ENCODE measurements around the gene AGXT.

AGXT gene

DNA sequence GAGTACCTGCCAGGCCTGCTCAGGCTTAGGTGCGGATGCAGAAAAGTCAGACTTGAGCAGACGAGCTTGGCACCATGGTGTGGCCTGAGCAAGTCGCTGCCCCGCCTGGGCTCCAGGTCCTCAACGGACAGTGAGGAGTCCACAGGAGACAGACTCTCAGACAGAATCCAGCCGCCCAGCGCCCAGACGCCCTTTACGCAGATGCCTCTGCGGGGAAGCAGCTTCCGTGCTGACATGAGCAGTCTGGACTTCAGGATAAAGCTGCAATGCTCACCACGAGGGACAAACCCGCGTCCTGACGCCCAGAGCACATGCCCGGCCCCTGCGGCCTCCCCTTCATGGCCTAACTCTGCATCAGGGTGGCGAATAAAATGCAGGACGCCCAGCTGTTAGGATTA lies 30.8 kb downstream of the AGXT start:
- no peak for DNase-seq

DNA sequence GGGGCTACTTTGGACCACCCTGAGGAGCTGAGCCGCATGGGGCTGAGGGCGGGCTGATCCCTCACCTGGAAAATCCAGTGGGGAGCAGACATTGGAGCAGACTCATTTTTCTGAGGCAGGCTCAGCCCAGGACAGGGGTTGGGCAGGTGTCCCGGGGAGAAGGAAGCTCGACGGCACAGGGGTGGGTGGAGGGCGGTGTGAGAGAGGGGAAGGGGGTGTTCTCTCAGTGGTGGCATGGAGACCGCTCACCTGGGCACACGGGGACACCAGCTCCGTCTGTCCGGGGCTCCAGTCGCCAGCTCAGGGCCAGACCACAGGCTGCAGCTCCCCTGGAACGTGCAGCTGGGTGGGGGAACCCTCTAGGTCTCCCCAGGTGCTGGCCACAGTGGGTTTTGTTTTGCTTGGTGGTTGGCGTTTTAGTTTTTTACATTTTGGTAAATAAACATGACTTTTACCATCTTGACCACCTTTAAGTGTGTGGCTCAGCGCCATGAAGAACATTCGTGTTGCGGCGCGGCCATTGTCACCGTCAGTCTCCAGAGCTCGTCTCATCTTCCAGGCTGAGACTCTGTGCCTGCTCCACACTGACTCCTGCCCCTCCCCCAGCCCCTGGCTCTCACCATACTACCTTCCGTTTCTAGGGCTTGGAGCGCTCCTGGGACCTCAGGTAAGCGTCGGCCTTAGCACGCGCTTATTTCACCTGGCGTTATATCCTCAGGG lies 31.7 kb downstream of the AGXT start:
- DNase-seq = no peak

DNA sequence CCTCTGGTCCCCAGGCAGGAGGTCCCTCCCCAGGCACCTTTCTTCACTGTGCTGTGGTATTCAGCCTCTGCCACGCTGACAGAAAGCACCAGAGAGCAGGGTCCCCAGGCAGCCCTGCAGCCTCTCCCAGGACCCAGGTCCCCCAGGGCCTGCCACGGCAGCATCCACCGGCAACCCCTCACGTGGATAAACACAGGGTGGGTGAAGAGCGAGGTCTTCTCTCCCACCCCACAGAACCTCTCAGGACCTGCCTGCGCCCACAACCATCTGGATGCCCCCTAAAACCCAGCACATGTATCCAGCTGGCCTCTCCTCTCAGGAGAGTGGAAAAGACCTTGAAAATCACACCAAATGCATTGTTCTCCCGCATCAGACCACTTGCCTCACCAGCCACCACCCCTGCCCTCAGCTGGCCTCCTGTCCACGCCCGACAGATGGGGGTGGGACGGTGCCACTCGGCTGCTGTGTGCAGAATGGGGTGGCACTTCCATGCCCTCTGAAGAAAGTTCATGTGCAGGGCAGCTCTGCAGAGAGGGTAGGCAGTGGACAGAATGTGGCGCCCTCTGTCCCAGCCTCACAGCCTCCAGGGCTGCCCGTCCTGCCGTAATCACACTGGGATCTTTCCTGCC lies 33.5 kb downstream of the AGXT start:
- DNase-seq = no peak

DNA sequence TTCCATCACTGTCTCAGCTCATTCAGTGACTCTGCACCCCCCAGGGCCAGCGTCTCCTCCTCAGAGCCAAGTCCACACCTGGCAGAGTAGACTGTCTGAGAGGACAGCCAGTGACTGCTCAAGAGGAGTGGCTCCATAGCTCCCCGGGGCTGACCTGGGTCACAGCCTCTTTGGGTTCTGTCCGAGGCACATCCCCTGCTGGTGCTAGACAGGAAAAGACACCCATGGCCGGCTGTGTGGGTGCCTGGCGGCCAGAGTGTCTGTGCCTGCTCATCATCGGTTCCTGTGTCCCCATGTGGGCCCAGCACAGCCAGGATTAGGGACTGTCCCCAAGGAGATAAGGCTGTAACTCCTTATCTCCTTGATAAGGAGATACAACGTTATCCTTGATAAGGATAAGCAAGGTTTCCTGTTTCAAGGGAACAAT lies 34.0 kb downstream of the AGXT start:
- no peak for DNase-seq

DNA sequence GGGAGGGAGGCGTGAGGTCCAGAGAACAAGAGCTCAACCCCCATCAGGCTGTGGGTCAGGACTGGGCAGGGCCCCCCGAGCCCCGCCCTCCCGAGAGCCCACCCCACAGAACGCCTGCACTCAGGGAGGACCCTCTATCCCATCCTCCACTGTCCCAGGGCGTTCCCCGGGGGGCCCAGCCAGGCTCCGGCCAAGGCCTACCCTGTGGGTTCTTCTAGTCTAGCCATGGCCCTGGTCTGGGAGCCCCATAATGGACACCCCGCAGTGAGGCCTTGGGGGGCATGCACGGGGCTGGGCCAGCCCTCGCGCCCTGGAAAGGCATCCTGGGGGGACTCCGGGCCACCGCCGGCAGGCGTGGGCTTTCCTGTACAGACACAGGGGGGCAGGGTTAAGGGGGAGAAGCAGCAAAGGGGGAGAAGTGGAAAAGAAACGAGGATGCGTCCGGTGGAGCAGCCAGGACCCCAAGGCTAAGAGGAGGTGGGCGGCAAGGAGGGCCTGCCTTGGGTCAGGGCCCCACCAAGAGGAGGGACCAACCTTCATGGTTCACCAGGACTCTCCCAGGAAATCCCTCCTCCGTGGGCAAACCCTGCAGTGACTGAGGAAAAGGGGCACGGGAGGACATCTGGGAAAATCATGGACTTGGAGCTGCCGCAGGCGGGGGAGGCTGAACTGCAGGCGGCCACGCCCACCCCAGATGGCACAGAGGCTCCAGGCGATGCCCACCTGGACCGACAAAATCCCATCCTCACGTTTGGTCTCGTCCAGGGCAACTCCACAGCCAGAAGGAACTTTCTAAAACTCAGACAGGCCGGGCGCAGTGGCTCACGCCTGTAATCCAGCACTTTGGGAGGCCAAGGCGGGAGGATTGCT lies 34.8 kb downstream of the AGXT start:
- DNase-seq = no peak

DNA sequence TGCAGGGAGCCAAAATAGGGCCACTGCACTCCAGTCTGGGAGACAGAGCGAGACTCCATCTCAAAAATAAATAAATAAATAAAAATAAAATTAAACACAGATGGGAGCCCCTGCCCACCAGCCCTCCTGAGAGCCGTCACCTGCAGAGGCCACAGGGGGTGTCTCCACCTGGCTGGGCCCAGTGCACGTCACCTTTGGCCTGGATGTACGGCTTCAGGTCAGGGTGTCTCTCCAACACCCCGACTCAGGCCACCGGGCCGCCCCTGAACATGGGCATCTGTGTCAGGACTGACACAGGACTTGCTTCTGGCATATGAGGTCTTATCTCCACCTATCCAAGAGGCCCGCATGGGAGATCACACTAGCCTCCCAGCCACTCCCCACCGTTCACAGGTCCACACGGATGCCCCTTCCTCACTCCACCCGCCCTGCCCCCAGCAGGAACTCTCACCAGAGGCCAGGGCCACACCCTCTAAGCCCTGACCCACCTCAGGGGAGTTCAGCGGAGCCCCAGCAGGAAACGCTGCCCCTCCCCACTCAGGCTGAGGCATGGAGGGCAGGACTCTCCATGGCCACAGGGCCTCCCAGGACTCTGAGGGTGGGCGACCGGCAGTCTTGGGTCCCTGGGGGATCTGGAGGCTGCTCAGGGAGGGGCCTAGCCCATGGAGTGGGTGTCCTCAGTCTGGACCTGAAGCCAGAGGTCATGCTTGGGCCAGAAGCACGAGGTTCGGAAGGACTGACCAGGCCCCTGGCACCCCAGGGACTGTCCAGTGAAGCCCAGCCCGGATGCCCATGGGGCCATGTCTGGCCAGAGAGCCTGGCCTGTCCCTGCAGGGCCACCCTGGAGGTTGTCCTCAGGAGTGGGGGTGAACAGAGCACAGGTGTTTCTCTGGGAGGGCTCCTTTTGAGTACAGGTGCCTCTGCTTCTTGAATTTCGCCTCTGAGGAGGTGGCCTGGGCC lies 35.9 kb downstream of the AGXT start:
- DNase-seq = no peak

DNA sequence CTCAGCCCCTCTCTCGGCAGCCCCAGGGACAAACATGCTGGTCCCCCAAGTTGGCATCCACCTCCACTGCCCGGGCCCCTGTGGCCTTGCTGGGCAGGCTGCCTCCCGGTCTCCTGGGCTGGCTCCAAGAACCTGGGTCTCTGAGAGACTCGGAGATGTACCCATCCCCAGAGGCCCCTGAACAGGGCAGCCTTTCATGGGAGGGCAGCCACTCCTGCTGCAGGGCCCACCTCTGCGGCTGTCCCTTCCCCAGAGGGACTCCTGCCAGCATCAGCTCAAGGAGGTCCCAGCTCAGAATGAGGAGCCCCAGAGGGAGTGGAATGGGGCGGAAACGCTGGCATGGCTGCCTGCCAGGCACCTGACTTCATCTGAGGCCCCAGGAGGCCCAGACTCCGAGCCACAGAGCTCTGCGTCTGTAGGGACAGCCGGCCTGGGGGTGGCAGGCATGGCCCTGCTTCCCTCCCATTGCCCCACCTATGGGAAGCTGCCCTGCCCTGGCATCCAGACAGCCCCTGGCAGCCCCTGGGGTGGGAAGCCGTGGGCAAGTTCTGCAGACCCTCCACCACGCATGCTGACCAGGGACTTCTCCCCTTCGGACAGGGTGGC lies 36.7 kb downstream of the AGXT start:
- DNase-seq = no peak

DNA sequence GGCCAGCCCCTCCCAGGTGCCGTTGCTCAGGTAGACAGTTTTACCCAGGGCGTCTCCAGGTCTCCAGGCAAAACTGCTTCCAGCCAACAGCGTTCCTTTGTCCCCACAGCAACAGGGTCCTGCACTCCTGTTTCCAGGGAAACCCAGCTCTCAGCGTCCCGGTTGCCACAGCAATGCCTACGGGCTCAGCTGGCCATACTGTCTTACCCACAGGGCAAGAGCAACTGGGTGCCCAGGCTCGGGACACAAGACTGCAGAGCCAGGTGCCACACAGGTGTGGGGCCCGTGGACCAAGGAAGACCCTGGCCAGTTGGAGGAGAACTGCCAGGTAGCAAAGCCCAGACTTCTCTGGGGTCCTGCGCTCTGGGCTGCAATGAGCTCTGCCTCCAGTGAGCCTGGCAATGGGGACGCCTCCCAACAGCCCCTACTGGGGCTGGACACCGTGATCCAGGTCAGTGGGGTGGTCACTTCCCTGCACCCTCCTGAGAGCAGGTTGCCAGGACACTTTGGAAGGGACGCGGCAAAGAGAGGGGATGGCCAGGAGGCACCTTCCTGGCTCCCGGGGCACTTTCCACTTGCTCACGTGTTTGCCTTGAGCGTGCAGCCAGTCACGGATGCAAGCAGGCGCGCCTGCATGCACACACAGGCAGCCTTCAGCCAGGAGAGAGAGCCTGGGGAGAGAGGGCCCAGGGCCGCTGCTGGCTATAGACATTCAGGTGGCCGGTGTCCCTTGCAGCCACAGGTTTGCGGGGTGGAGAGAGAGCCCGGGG lies 37.7 kb downstream of the AGXT start, which contains the start of gene CROCC2:
TSS of gene CROCC2 (plus strand) at position 196 of the 770 bp plus-strand sequence. CDS start at position 374, 178 bp downstream.
- no peak for DNase-seq

DNA sequence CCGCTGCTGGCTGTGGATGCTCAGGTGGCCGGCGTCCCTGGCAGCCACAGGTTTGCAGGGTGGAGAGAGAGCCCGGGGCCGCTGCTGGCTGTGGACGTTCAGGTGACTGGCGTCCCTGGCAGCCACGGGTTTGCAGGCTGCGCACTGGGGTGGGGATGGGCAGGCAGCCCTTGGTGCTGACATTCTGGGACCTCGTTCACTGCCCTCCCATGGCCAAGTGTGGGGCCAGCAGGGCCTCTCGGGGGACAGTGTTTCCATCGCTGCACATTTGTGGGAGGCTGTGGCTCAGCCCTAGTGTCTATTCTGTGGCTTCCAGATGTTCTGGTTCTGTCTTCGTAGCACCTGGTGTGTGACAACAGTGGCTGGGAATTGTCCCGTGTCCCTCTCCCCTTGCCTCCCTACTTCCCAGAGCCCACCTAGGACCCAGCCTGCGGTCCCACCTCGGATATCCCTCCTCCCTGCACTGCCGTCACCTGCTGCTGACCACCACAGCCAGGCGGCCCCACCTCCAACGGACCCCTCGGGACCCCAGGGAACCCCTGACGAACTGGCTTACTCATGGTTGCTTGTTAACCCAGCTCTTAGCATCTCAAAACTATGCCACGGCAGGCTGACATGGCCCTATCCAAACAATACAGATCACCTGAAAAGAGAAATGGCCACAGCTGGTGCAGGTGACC lies 38.4 kb downstream of the AGXT start:
- no peak for DNase-seq

DNA sequence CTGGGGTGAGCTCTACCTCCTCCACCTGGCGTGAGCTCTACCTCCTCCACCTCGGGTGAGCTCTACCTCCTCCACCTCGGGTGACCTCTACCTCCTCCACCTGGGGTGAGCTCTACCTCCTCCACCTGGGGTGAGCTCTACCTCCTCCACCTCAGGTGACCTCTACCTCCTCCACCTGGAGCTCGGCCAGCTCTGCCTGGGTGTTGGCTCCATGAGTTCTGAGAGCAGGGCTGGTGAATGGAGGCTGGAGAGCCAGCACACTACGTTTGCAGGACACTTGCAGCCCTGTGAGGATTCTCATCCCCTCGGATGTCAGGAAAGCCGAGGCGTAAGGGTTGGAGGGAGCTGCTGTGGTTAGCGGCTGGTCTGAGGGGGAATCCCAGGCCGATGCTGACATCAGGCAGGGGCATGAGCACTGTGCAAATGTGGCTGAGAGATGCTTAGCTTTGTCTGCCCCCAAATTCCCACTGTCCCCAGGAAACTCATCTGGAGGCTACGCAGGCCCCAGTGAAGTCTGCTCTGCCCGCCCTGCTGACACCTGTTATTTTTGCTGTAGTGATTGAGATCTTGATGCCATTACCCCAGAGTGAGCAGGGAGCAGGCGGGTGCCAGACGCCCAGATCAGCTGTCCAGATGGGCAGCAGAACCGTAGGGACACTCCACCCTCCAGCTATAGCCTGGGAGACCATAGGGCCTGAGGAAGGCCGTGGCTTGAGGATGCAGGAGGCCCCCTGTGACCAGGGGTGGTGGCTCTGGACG lies 40.8 kb downstream of the AGXT start:
- no peak for DNase-seq

DNA sequence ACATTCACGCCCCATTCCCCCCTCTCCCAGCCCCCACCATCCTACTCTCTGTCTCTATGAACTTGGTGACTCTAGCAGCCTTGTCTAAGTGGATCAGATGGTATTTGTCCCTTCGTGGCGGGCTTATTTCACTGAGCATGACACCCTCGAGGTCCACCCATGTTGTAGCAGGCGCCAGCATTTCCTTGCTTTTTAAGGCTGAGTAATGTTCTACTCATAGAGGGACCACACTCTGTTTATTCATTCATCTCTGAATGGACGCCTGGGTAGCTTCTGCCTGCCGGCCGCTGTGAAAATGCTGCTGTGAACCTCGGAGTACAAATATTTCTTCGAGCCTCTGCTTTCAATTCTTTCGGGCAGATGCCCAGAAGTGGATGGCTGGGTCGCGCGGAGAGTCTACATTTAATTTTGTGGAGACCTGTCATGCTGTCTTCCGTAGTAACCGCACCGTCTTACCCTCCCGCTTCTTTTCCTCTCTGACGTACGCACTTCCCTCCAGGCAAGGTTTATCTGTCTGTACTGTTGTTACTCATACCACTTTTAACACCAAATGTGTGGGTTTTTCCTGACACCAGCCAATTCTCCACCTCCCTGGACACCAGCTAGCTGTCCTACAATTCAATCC lies 43.1 kb downstream of the AGXT start:
- peak; percentile 36 for DNase-seq

DNA sequence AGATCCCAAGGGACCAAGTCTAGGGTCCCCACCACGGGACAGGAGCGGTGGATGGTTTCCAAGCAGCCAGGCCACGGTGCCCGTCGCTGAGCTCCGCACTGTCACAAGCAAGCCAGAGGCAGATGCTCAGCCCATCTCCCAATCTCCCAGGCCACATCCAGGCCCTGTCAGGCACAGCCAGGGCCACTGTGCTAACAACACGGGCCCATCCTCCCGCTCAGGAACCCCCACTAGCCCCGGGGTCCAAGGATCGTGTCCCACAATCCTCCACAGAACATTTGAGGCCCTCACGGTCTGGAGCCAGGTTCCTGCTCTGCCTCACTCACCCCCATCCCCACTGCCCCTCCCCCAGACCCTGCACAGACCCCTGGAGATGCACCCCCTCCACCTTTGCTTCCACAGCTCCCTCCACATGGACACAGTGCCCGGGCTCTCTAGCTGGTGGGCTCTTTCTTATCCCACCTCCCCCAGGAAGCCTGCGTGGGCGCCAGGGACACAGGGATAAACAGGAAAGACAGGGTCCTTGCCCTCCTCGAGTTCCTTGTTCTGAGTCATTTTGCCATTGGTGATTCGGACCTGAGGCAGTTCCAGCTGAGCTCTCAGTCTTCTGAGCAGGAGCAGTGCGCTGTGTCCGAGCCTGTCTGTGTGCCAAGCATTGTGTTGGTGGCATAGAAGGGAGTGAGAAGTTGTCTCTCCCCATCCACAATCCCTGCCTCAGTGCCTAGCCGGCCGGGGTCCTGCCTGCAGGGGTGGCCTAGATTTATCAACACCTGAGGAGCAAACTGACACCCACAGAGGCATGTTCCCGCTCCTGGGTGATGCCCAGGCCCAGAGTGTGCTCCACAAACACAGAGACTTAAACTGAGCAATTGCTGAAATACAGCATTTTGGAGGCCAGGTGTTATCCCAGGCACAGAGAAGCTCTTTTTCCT lies 44.5 kb downstream of the AGXT start:
- DNase-seq = peak; percentile 54

DNA sequence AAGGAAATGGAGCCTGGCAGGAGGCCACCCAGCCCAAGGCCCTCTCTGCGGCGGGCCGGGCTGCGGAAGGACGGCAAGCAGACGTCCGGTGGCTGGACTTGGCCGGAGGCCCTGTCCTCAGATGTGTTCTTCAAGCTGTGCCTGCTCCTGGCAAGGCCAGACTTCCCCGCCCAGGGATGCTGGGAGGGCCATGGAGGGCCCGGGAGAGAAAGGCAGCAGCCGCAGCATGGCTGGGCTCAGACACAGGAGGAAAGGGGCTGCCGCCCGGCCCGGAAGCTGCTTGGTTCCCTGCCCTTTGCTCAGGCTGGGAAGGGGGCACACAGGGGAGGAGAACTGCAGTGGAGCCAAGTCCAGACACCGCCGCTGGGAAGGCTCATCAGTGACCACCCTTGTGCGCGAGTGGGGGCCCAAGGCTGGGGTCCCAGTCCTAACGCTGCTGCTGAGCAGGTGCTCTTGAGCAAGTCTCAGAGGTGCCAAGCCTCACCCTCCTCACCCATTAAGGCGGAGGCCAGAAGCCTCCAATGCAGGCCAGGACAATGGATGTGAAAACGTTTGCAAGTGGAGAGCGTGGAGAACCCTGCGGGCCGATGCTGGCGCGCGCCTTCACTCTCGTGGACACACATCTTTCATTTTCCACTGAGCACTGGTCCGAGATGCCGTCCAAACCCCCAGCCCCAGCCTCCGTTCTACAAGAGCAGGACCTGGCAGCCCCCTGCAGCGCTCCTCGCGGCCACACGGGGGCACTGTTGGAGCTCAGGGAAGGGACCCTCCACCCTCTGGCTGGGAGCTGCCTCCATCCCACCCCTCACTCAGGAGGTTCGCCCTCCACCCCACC lies 45.4 kb downstream of the AGXT start:
- peak; percentile 38 for DNase-seq

DNA sequence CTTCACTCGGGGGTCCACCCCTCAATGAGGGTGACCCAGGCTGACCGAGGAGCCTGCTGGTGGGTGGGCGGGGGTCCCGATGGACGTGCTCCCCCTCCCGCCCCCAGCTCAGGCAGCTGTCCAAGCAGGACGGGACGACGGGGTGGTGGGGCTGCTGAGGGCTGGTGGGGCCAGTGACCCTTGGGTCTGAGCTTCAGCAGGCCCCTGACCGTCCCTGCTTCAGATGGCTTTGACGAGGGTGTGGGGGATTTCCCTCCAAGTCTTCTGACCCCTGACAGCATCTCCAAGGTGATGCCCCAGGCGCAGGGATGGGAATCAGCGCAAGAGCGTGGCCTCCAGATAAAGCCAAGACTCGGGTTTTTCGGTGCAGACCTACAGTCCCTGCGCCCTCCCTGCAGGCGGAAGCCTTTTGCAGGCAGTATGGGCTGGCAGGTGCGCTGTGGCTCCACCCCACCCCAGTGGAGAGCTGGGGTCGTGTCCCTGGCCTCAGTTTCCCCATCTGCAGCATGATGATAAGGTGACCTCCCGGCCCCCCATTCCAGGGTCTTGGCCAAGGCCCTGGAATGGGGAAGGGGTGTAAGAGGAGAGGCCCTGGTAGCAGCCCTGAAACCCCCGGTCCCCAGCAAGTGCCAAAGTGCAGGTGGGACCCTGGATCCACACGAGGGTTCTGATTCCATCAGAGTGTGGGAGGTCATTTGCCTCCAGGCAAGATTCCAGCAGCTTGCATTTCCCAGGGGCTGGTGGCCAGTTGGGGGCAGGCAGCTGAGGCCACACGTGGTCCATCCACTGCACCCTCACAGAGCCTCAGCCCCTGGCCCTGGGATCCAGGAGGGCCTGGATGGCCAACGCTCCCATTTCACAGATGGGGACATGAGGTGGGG lies 46.3 kb downstream of the AGXT start:
- no peak for DNase-seq

DNA sequence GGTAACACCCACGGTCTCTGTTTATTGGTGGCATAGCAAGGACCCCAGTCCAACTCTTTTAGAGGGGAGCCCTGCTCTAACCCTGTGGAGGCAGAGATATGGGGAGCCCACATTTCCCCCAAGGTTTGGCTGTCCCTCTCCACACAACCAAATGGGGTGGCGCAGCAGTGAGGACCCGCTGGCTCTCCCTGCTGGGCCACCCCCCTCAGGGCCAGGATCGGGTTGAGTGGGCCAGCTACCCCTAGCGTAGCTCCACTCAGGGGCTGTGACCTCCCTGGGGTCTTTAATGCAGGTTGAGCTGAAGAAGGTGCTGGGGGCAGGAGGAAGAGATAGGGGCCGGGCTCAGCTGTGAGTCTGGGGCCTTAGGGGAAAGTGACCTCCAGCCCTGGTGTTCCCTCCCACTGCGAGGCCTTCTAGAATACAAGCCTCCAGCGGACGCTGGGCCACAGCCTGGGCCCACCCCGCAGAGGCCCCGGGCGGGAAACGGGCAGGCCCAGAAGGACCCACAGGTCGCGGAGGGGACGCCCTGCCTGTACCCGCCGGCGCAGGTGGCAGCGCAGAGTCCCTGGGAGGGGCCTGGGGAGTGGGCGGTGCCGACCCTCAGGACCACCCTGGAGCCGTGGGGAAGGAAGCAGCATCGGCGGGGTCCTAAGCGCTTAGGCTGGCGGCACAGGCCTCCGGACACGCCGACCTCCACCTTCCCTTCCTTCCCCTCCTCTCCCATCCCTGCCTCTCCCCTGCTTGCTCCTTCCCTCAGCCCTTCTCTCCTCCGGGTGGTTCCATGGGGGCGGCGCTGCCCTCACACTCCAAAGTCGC lies 47.1 kb downstream of the AGXT start:
- DNase-seq = no peak

Data from fibroblast of skin of back (primary cell).